Right lobe of liver (tissue), 4 donors: ENCODE results near the gene PDE4B.

Source experiments
- CTCF ChIP-seq, 4 donors: fragments of 200-600 bp in 3 of 4; fragments of 450-650 bp in 1 of 4; IDR thresholded peaks; one replicate each; pipeline versions ENCODE4 v1.5.1 to v1.8.0; 2016 to 2022; ENCODE audit warnings: antibody characterized with exemption in 4 of 4, mild to moderate bottlenecking in 2 of 4
- POLR2A ChIP-seq: fragments of 450-650 bp; IDR thresholded peaks from one replicate; pipeline ENCODE4 v1.6.1; 2017; ENCODE audit warnings: antibody characterized with exemption, mild to moderate bottlenecking
- donor health status: DM: no; HTN: no; CAD: no.
- donor health status: DM: no; HTN: no; CAD: no.
- donor health status: DM: no; HTN: yes; CAD: no.

GRCh38 chr1:65880611-65881010 lies 87.9 kb downstream of the PDE4B start:
- TF ChIP-seq CTCF (IDR thresholded peaks at IDR 0.05) (no peak), POLR2A (no peak)
